Activated naive CD8-positive, alpha-beta T cell treated with anti-CD3 and anti-CD28 coated beads, Interleukin-2, amount 50 U/mL, for 16 hours (primary cell): ENCODE results near the gene IFNAR1.
"Not testable (repeated sequence)": the region's sequence is repeated elsewhere in the genome, so short reads cannot be mapped to it uniquely, and the experiment has no call there.

Source experiments
- DNase-seq: peaks from one replicate; pipeline ENCODE4 v3.0.0-alpha.2; 2020; ENCODE audit warnings: low read depth, low spot score

IFNAR1 gene

DNA sequence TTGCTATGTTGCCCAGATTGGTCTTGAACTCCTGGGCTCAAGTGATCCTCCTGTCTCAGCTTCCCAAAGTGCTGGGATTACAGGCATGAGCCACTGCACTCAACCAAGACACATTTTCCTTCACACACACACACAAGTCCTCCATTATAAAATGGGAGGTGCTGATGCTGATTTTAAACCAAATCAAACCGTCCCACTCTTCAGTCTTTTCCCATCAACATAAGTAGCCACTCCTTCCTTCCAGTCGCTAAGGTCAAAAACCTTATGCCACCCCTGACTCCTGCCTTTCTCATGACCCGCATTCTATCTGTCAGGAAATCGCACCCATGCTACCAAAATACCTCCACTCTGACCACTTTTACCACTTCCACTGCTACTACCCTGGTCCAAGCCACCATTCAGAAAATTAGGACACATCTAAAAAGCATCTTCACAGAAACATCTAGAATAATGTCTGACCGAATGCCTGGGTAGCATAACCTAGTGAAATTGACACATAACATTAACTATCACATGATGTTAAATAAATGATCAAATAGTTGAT, 50.4 kb downstream of the IFNAR1 start:
- DNase-seq = no peak

- no peak for DNase-seq
Measured at GRCh38 chr21:33377221-33377920, 52.6 kb downstream of the IFNAR1 start.

- no peak for DNase-seq
Measured at GRCh38 chr21:33378081-33378480, 53.3 kb downstream of the IFNAR1 start.

- DNase-seq = not testable (repeated sequence)
Measured at GRCh38 chr21:33379934-33380333, 55.2 kb downstream of the IFNAR1 start.

DNA sequence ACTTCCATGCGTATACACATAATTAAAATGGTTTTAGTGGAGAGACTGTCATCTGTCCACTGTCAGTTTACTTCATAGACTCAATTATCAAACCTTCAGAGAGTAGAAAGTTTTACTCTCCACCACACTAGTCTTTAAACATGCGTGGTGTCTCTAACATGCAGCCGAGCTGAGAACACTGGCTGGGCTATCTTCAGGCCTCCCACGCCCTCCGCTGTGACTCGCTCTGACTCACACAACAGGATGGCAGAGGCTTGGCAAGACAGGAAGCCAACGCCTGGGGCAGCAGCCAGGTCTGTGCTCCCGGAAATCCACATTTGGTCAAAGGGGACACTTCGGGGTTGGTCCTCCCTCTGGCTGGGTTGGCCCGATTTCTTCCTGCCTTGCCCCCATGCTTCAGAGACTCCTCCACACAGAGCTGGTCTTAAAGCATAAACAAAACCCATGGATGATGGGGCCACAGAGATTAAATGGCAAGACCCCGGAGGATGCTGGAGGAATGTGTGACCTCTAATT, 55.8 kb downstream of the IFNAR1 start:
- DNase-seq = peak; percentile 80

- not testable (repeated sequence) for DNase-seq
Measured at GRCh38 chr21:33381381-33381780, 56.6 kb downstream of the IFNAR1 start.

- DNase-seq = peak; percentile 21
Measured at GRCh38 chr21:33383056-33383888, 58.5 kb downstream of the IFNAR1 start.

DNA sequence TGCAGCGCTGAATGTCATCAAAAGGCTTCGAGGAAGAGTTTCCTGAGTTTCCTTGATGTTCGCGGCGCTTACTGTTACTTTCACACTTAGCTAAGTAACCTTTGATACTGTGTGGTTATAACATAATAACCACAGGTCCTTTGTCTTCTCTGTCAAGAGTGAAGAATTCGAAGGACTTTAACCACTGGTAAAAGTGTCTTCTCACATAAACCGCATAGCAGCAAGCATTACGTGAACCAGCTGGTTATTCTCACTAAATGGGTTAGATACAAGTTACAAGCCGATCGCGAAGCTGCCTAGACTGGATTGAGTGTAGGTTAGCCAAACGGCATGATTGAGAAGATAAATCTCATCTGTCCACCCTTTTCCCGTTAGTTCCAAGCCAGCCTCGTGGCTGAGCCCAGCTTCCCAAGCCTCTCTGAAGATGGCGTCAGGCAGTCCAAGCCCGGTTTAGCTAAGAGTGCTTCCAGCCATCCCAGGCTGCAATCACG, 60.1 kb downstream of the IFNAR1 start:
- no peak for DNase-seq

DNA sequence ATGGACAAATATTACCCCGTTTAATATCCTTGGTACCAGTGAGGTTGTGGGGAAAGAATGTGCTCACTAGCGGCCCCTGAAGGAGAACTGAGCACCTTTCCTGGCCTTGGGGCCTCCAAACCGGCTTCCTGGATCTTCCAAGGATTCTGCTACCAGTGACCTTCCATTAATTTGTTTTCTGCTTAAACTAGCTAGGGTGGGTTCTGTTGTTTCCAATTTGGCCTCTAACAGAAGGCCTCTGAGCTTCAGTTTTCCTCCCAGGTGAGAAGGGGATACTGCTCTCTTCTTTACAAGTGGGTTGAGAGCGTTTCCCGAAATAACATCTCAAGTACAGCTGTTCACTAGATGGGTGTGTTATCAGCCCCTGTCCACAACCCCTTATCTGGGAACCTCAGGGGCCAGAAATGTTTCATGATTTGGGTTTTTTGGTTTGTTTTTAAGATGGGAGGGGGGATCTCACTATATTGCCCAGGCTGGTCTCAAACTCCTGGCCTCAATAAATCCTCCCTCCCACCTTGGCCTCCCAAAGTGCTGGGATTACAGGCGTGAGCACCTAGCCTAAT, 61.5 kb downstream of the IFNAR1 start:
- no peak for DNase-seq

DNA sequence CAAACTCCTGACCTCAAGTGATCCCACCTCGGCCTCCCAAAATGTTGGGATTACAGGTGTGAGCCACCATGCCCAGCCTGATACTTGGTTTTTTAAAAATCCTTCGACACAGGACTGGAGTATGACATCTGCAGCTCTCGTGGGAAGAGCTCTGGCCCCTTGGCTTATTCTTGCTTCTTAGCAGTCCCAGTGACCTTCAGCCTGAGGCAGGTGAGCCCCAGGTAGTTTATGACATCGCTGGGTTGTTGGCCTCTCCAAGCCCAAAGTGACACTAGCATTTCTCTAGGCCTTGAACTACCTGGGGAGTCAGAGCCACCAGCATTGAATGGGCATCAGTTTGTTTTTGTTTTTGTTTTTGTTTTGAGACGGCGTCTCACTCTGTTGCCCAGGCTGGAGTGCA, 62.5 kb downstream of the IFNAR1 start:
- DNase-seq = no peak

DNA sequence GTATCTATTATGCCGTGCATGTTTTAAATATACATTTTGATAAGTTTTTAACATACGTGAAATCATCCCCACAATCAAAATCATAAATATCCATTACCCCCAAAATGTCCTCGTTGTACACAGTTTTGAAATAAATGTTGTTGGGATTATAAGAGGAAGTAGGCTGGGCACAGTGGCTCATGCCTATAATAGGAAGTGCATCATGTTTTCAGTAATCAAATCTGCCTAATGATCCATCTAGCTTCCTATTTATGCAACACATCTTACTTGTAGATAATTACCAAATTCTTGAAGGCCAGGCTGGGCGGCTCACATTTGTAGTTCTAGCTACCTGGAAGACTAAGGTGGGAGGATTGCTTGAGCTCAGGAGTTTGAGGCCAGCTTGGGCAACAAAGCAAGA, 63.4 kb downstream of the IFNAR1 start:
- DNase-seq = no peak

DNA sequence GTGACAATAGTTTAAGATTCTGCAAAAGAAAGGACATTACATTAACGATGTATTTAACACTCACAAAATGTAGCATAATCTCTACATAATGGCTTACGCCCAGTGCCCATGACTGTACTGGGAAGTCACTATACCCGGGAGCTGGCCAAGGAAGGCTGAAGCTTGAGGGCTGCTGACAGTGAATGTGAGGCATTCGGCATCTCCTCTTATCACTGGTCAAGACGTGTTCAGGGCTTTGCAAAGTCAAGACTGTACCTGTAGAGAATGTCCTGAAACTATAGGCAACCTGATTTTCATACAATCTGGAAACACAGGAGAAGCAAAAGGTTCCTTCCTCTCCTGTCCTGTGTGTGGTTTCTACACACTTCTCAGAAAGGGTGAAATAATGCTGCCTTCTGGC, 65.7 kb downstream of the IFNAR1 start:
- DNase-seq = no peak

- DNase-seq = no peak
Measured at GRCh38 chr21:33391656-33392055, 66.9 kb downstream of the IFNAR1 start.

- DNase-seq = no peak
Measured at GRCh38 chr21:33392284-33392985, 67.7 kb downstream of the IFNAR1 start.

DNA sequence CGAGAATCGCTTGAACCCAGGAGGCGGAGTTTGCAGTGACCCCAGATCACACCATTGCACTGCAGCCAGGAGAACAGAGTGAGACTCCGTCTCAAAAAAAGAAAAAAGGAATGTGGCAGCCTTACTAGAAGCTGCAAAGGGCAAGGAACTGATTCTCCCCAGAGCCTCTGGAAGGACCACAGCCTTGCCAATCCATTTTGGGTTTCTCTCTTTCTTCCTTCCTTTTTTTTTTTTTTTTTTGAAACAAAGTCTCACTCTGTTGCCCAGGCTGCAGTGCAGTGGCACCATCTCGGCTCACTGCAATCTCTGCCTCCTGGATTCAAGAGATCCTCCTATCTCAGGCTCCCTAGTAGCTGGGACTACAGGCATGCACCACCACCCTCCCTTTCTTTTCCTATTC, 68.6 kb downstream of the IFNAR1 start:
- DNase-seq = no peak

- DNase-seq = no peak
Measured at GRCh38 chr21:33394260-33394659, 69.5 kb downstream of the IFNAR1 start.

DNA sequence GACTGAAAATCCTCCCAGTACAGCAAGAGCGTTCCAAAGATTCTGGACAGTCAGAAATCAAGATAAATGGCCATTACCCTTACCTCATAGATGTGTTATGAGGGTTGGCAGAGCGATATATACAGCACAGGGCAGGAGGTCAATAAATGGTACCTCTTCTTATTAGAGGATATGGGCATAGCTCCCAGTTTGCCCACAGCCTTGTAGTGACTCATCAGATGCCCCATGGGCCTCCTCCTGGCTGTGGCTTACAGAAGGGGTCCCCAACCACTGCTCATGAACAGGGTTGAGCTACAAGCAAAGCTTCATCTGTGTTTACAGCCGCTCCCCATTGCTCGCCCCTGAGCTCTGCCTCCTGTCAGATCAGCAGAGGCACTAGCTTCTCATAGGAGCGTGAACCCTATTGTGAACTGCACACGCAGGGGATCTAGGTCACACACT, 71.1 kb downstream of the IFNAR1 start:
- no peak for DNase-seq

DNA sequence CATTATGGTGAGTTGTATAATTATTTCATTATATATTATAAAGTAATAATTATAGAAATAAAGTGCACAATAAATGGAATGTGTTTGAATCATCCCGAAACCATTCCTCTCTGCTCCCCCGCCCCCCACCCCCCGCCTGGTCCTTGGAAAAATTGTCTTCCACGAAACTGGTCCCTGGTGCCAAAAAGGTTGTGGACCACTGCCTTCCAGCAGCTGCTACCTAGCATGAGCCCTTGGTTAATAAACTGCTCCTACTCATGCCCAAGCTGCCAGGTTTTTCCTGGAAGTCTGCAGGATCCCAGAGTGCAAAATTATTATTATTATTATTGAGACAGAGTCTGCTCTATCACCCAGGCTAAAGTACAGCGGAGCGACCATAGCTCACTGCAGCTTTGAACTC, 71.7 kb downstream of the IFNAR1 start:
- no peak for DNase-seq

DNA sequence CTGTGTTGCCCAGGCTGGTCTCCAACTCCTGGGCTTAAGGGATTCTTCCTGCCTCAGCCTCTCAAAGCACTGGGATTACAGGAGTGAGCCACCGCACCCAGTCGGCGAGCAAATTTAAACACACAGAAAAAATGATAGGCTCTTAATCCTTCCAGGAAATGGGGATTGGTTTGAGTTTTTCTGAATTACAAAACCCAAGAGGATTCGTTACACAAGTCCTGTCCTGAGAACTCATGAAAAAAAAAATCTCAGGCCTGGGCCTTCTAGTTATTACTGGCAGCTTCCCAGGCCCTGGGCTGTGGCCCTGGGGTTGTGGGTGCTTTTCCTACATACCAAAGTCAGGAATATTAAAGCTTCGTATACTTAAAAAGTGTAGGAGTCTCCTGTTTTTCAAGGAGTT, 72.2 kb downstream of the IFNAR1 start:
- no peak for DNase-seq

GRCh38 chr21:33397717-33398116, 72.9 kb downstream of the IFNAR1 start:
- DNase-seq = no peak

DNA sequence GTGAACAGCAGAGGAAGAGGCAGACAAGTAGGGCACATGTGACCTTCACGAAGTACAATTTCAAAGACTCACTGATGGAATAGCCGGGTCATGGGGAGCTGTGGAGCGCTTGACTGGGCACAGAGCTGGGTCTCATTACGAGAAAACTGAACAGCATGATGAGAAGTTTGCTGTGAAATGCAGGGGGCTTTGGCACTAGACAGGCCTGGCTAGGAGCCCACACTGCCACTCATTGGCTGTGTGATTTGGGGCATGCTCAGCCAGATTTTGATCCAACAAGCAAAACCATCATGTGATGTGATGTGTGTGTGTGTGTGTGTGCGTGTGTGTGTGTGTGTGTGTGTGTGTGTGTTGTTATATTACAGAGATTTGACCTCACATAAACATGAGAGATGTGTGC, 73.6 kb downstream of the IFNAR1 start:
- DNase-seq = no peak

DNA sequence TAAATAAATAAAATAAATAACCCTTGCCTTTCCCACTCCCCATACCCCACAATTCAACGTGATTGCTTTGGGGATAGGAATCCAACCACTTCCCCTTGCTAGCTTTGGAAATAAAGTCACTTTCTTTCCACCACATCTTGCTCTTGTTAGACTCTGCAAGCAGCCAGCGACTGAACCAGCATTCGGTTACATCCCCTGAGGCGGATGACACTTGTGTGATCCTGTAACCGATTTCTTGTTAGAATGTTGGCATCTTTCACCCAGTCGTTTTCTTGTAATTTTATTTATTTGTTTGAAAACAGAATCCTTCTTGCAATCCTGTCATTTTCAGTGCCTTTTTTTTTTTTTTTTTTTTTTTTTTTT, 76.8 kb downstream of the IFNAR1 start:
- DNase-seq = no peak
